SK-N-SH (cell line): Measurements from ENCODE around the gene OR1M1. TPM values are rescaled to one million over a fixed set of nuclear protein-coding genes. Genes with fewer than 3 reads are reported as not detected.

Experiments used
- CTCF ChIA-PET: fragments of 300-600, 350-600 bp; formaldehyde crosslinking; extraction: SDS; loops from one replicate; lab custom pipeline; 2021; lab: Yijun Ruan, JAX
- POLR2A ChIA-PET: fragments of 350-600 bp; sonication (Branson Sonifier 250); formaldehyde crosslinking; extraction: SDS; loops from one replicate; lab custom pipeline; 2020; ENCODE audit warnings: antibody characterized with exemption, inconsistent platforms; lab: Yijun Ruan, JAX
- DNase-seq: peaks from one replicate; pipeline ENCODE4 v3.0.0; 2012
- H2AFZ ChIP-seq: fragments of 200-600 bp; sonication (generic); 2 replicates; pipeline ENCODE4 v1.8.1; 2016; ENCODE audit warnings: antibody characterized with exemption, mild to moderate bottlenecking, low read depth
- H3F3A ChIP-seq: fragments of 200-600 bp; sonication (generic); replicated peaks from 2 replicates; pipeline ENCODE3; 2016; ENCODE audit warnings: antibody characterized with exemption, mild to moderate bottlenecking; ENCODE audit not compliant: insufficient read depth
- H3K27ac ChIP-seq, 2 experiments: fragments of 200-500 bp in 1 of 2; fragments of 200-600 bp in 1 of 2; sonication (Bioruptor generic) in 1 of 2; sonication (generic), shearing (Covaris generic) in 1 of 2; 2 replicates each; pipeline versions ENCODE4 v1.5.1 to v1.6.1; 2014 to 2016; ENCODE audit warnings: low read depth in 2 of 2, inconsistent platforms in 1 of 2, low read length in 1 of 2, mild to moderate bottlenecking in 1 of 2, mixed read lengths in 1 of 2
- H3K27me3 ChIP-seq: fragments of 200-600 bp; sonication (generic), shearing (Covaris generic); 2 replicates; pipeline ENCODE4 v1.6.1; 2016; ENCODE audit warnings: mixed run types; ENCODE audit not compliant: insufficient read depth
- H3K36me3 ChIP-seq, 2 experiments: fragments of 200-500 bp in 1 of 2; fragments of 200-600 bp in 1 of 2; sonication (Bioruptor generic) in 1 of 2; sonication (generic) in 1 of 2; replicated peaks in 1 of 2; 2 replicates each; pipeline versions ENCODE3 to v1.5.1; 2014 to 2016; ENCODE audit warnings: low read length in 1 of 2, mild to moderate bottlenecking in 1 of 2; ENCODE audit not compliant: insufficient read depth in 2 of 2, control insufficient read depth in 1 of 2
- H3K4me1 ChIP-seq, 2 experiments: fragments of 200-500 bp in 1 of 2; fragments of 200-600 bp in 1 of 2; sonication (Bioruptor generic) in 1 of 2; sonication (generic), shearing (Covaris generic) in 1 of 2; 2 replicates each; pipeline versions ENCODE4 v1.5.1 to v1.6.1; 2014 to 2016; ENCODE audit warnings: low read depth in 1 of 2, low read length in 1 of 2, mixed run types in 1 of 2; ENCODE audit not compliant: insufficient read depth in 2 of 2, control insufficient read depth in 1 of 2
- H3K4me2 ChIP-seq: fragments of 200-600 bp; sonication (generic), shearing (Covaris generic); 2 replicates; pipeline ENCODE4 v1.6.1; 2017; ENCODE audit warnings: mixed run types
- H3K4me3 ChIP-seq, 2 experiments: fragments of 200-500 bp in 1 of 2; fragments of 200-600 bp in 1 of 2; sonication (Bioruptor generic) in 1 of 2; sonication (generic), shearing (Covaris generic) in 1 of 2; 2 replicates each; pipeline versions ENCODE4 v1.5.1 to v1.8.1; 2014 to 2016; ENCODE audit warnings: low read depth in 2 of 2, inconsistent platforms in 1 of 2, low read length in 1 of 2, mild to moderate bottlenecking in 1 of 2, mixed read lengths in 1 of 2, moderate library complexity in 1 of 2
- H3K79me2 ChIP-seq: fragments of 200-600 bp; sonication (generic); 2 replicates; pipeline ENCODE4 v1.8.1; 2017; ENCODE audit warnings: mild to moderate bottlenecking; ENCODE audit not compliant: insufficient read depth
- H3K9ac ChIP-seq: fragments of 200-600 bp; sonication (generic); 2 replicates; pipeline ENCODE4 v1.6.1; 2017; ENCODE audit warnings: mixed run types
- H3K9me2 ChIP-seq: fragments of 200-600 bp; sonication (generic); 2 replicates; pipeline ENCODE4 v1.6.1; 2017; ENCODE audit warnings: mixed run types
- H3K9me3 ChIP-seq: fragments of 200-600 bp; sonication (generic); 2 replicates; pipeline ENCODE4 v1.6.1; 2017; ENCODE audit warnings: mixed run types, mild to moderate bottlenecking, moderate library complexity
- H4K20me1 ChIP-seq: fragments of 200-600 bp; sonication (generic); 2 replicates; pipeline ENCODE4 v1.6.1; 2017; ENCODE audit warnings: mild to moderate bottlenecking, mixed run types; ENCODE audit not compliant: insufficient read depth
- CHD2 ChIP-seq: fragments of 150-350 bp; IDR thresholded peaks from 2 replicates; pipeline ENCODE4 v1.6.1; 2018; ENCODE audit warnings: low read length; ENCODE audit not compliant: partially characterized antibody
- EZH2phosphoT487 ChIP-seq: fragments of 200-600 bp; sonication (generic); IDR thresholded peaks from 2 replicates; pipeline ENCODE4 v1.6.1; 2017; ENCODE audit warnings: low read depth, mixed run types, mild to moderate bottlenecking, antibody characterized with exemption, moderate library complexity, borderline replicate concordance
- FOXJ3 ChIP-seq: sonication (generic); formaldehyde crosslinking; IDR thresholded peaks from 2 replicates; pipeline ENCODE4 v1.5.1; 2020; ENCODE audit warnings: mild to moderate bottlenecking, missing genetic modification reagents
- FOXM1 ChIP-seq: IDR thresholded peaks from 2 replicates; pipeline ENCODE4 v1.4.0; 2012; ENCODE audit warnings: low read depth, mild to moderate bottlenecking
- JUND ChIP-seq: IDR thresholded peaks from 2 replicates; pipeline ENCODE4 v1.4.0; 2012
- MAX ChIP-seq: IDR thresholded peaks from 2 replicates; pipeline ENCODE4 v1.4.0; 2012; ENCODE audit warnings: low read depth
- MXI1 ChIP-seq: IDR thresholded peaks from 2 replicates; pipeline ENCODE4 v1.6.1; 2012; ENCODE audit warnings: mild to moderate bottlenecking, low read depth, low read length, improper control_type of control experiment
- PBX3 ChIP-seq: IDR thresholded peaks from 2 replicates; pipeline ENCODE4; 2012
- POLR2AphosphoS5 ChIP-seq: IDR thresholded peaks from 2 replicates; pipeline ENCODE4 v1.6.1; 2012; ENCODE audit warnings: low read depth, low read length
- RAD21 ChIP-seq: IDR thresholded peaks from 2 replicates; pipeline ENCODE4 v1.6.1; 2012; ENCODE audit warnings: mild to moderate bottlenecking, low read length
- REST ChIP-seq: IDR thresholded peaks from 2 replicates; pipeline ENCODE4 v1.6.1; 2012; ENCODE audit warnings: mild to moderate bottlenecking, low read depth, low read length, moderate library complexity
- RFX5 ChIP-seq: IDR thresholded peaks from 2 replicates; pipeline ENCODE4 v1.6.1; 2012; ENCODE audit warnings: mild to moderate bottlenecking, improper control_type of control experiment, low read length
- RXRA ChIP-seq: IDR thresholded peaks from 2 replicates; pipeline ENCODE4 v1.4.0; 2012; ENCODE audit warnings: low read depth, mild to moderate bottlenecking, borderline replicate concordance
- SIN3A ChIP-seq: IDR thresholded peaks from 2 replicates; pipeline ENCODE4 v1.6.1; 2012; ENCODE audit warnings: low read depth, mild to moderate bottlenecking, low read length, moderate library complexity, borderline replicate concordance
- SMC3 ChIP-seq: IDR thresholded peaks from 2 replicates; pipeline ENCODE4 v1.6.1; 2012; ENCODE audit warnings: low read depth, low read length, improper control_type of control experiment
- TAF1 ChIP-seq: IDR thresholded peaks from 2 replicates; pipeline ENCODE4 v1.6.1; 2012; ENCODE audit warnings: low read depth, mild to moderate bottlenecking, low read length, moderate library complexity, borderline replicate concordance
- TEAD4 ChIP-seq: IDR thresholded peaks from 2 replicates; pipeline ENCODE4 v1.4.0; 2012; ENCODE audit warnings: mild to moderate bottlenecking, borderline replicate concordance; ENCODE audit not compliant: insufficient read depth
- USF2 ChIP-seq: fragments of 150-350 bp; IDR thresholded peaks from 2 replicates; pipeline ENCODE4 v1.6.1; 2017; ENCODE audit warnings: antibody characterized with exemption, low read length, low read depth, borderline replicate concordance
- YY1 ChIP-seq: IDR thresholded peaks from 2 replicates; pipeline ENCODE4 v1.4.0; 2012; ENCODE audit warnings: low read depth, mild to moderate bottlenecking
- ZBTB33 ChIP-seq: IDR thresholded peaks from 2 replicates; pipeline ENCODE4 v1.4.0; 2012; ENCODE audit warnings: low read depth, borderline replicate concordance
- WGBS: methylation state at CpG from one replicate; pipeline ENCODE4 v1.1.6; 2017; ENCODE audit warnings: low lambda C conversion rate; 5-methylcytosine and 5-hydroxymethylcytosine counted together
- polyA plus RNA-seq, 3 experiments: library from polyadenylated mRNA; depleted of rRNA; stranded (reverse); fragments of >200 nt; gene quantifications; 2 replicates each; pipeline ENCODE4 v1.2.3, GENCODE V29; 2012

Gene OR1M1
- polyA plus RNA-seq, 1 of the 3 experiments (the other 2 are of a cell fraction), result not detected

GRCh38 chr19:9132422-9132821, 45.6 kb downstream of the OR1M1 start:
- no peaks in the 10 kb centered on the region for H4K20me1 ChIP-seq
- H3K27ac ChIP-seq, result no peak overlapping the region
- H3K4me1 ChIP-seq, result no peaks in the 10 kb centered on the region
- no peaks in the 10 kb centered on the region for H3K79me2 ChIP-seq
- no peak overlapping the region for H3K9ac ChIP-seq
- H3K27me3 ChIP-seq, result peaks cover 33% of the 10 kb centered on the region; the same call in 1 of the 2 replicates
- no peak for TF ChIP-seq ZBTB33
- no peak for TF ChIP-seq RXRA
- TF ChIP-seq REST, result no peak
- TF ChIP-seq EZH2phosphoT487, result no peak
- no peak for TF ChIP-seq FOXM1
- no peak for TF ChIP-seq CHD2
- TF ChIP-seq RFX5, result no peak
- no peak for TF ChIP-seq USF2
- no peak for TF ChIP-seq POLR2AphosphoS5
- TF ChIP-seq TAF1, result no peak
- TF ChIP-seq MXI1, result no peak
- TF ChIP-seq SMC3, result no peak
- TF ChIP-seq FOXJ3 (CRISPR knock-in tag), result no peak
- no peak for TF ChIP-seq SIN3A
- no peak for TF ChIP-seq RAD21
- no peak for TF ChIP-seq PBX3
- no peak for TF ChIP-seq MAX
- no peak for TF ChIP-seq JUND
- TF ChIP-seq YY1, result no peak
- TF ChIP-seq TEAD4, result no peak
- H3K9me2 ChIP-seq, result no peaks in the 10 kb centered on the region
- POLR2A ChIA-PET, result no interaction called here
- H2AFZ ChIP-seq, result no peak overlapping the region
- H3K4me3 ChIP-seq, result no peak overlapping the region
- DNase-seq, result no peak
- WGBS, result 4% methylated on average over 5 of the region's 5 CpGs
- no peaks in the 10 kb centered on the region for H3F3A ChIP-seq
- CTCF ChIA-PET, result no interaction called here
- no peaks in the 10 kb centered on the region for H3K9me3 ChIP-seq
- H3K36me3 ChIP-seq, result no peaks in the 10 kb centered on the region
- no peak overlapping the region for H3K4me2 ChIP-seq
